ENCODE data around the gene EEFSEC. TPM values are rescaled to one million over a fixed set of nuclear protein-coding genes. Genes with fewer than 3 reads are reported as not detected.

The EEFSEC gene
- total RNA-seq, 1 experiment from 2014 or later: 15.4 TPM

- Histone ChIP-seq H3K4me1 (ENCODE audit: control insufficient read depth, insufficient read depth, low read length) (no peaks in the 10 kb centered on the region), H3K9me3 (ENCODE audit: control insufficient read depth, insufficient read depth, low read depth, low read length) (no peaks in the 10 kb centered on the region), H3K27ac (ENCODE audit: low read length) (no peak overlapping the region), H3K4me3 (ENCODE audit: low read depth in 2 of 2, low read length in 2 of 2) (no peak overlapping the region), H3K36me3 (ENCODE audit: control insufficient read depth, insufficient read depth, low read length) (no peaks in the 10 kb centered on the region), H3K27me3 (ENCODE audit: control insufficient read depth, insufficient read depth, low read length) (no peaks in the 10 kb centered on the region)
- ChIA-PET POLR2A (interaction anchor here (0.6 kb wide), 1 partner anchor 244 kb away, joined by 4 read pairs; no protein-coding TSS in a partner anchor), CTCF (no interaction called here)
- in situ Hi-C loops (cut with HindIII; ENCODE audit: low pct_unique_long_range_greater_than_20kb, low sequenced_read_pairs) (no loop called here), intact Hi-C loops (cut with micrococcal nuclease; ENCODE audit: unreplicated experiment) (no loop called here)
- BruUV-seq (replicated peaks): no TSS peak
- no peak for ATAC-seq
- TF ChIP-seq REST (IDR thresholded peaks at IDR 0.05; ENCODE audit: insufficient read depth in 1 of 2, low read depth in 2 of 2, low read length in 1 of 2) (no peak), SIN3A (IDR thresholded peaks at IDR 0.05; ENCODE audit: borderline replicate concordance, insufficient read depth, low read depth, low read length) (no peak), CTCF (IDR thresholded peaks at IDR 0.05) (no peak), POLR2AphosphoS5 (IDR thresholded peaks at IDR 0.05; ENCODE audit: low read depth, low read length) (no peak), TCF7L2 (IDR thresholded peaks at IDR 0.05; ENCODE audit: low read depth, low read length) (no peak)
- DNase-seq (ENCODE audit: low read depth, low spot score): no peak
These were observed 132.7 kb downstream of the EEFSEC start for GRCh38 chr3:128285967-128286321.

- Histone ChIP-seq H3K27ac (ENCODE audit: low read length) (no peak overlapping the region), H3K4me1 (ENCODE audit: control insufficient read depth, insufficient read depth, low read length) (no peaks in the 10 kb centered on the region), H3K4me3 (ENCODE audit: low read depth in 2 of 2, low read length in 2 of 2) (no peak overlapping the region), H3K9me3 (ENCODE audit: control insufficient read depth, insufficient read depth, low read depth, low read length) (no peaks in the 10 kb centered on the region), H3K36me3 (ENCODE audit: control insufficient read depth, insufficient read depth, low read length) (no peaks in the 10 kb centered on the region), H3K27me3 (ENCODE audit: control insufficient read depth, insufficient read depth, low read length) (no peaks in the 10 kb centered on the region)
- ATAC-seq (no peak), DNase-seq (ENCODE audit: low read depth, low spot score) (no peak)
- in situ Hi-C loops (cut with HindIII; ENCODE audit: low pct_unique_long_range_greater_than_20kb, low sequenced_read_pairs): no loop called here
- CTCF ChIA-PET: no interaction called here
- TF ChIP-seq SIN3A (IDR thresholded peaks at IDR 0.05; ENCODE audit: borderline replicate concordance, insufficient read depth, low read depth, low read length): no peak
- no peak for TF ChIP-seq POLR2AphosphoS5 (IDR thresholded peaks at IDR 0.05; ENCODE audit: low read depth, low read length)
- TF ChIP-seq REST (IDR thresholded peaks at IDR 0.05; ENCODE audit: insufficient read depth in 1 of 2, low read depth in 2 of 2, low read length in 1 of 2): no peak
- TF ChIP-seq CTCF (IDR thresholded peaks at IDR 0.05): no peak
- TF ChIP-seq TCF7L2 (IDR thresholded peaks at IDR 0.05; ENCODE audit: low read depth, low read length): no peak
- intact Hi-C loops (cut with micrococcal nuclease; ENCODE audit: unreplicated experiment): no loop called here
- POLR2A ChIA-PET: no interaction called here
- no TSS peak for BruUV-seq (replicated peaks)
These were observed 133.4 kb downstream of the EEFSEC start for GRCh38 chr3:128286691-128287090.

Data from Panc1 (cell line).